HCT116 (cell line): ENCODE results near the gene NUP50. TPM values are rescaled to one million over a fixed set of nuclear protein-coding genes. Genes with fewer than 3 reads are reported as not detected.

ENCODE experiments used
- ATAC-seq: fragments of 200-7000 bp; cut with Tn5 transposase; 2 replicates; pipeline ENCODE4 v1.9.1; 2020; ENCODE audit warnings: mild to moderate bottlenecking, moderate library complexity
- BruUV-seq: library from RNA; stranded (reverse); fragments of 400-500 nt; replicated peaks from 2 replicates; lab custom pipeline; 2021; lab: Mats Ljungman, UMichigan
- CTCF ChIA-PET: fragments of 300-600 bp; sonication (Branson Sonifier 250); formaldehyde crosslinking; loops from one replicate; lab custom pipeline; 2021; ENCODE audit warnings: antibody characterized with exemption; lab: Charles Lee
- POLR2A ChIA-PET: fragments of 300-600, 350-600 bp; sonication (Branson Sonifier 250); formaldehyde crosslinking; loops from one replicate; lab custom pipeline; 2021; ENCODE audit warnings: antibody characterized with exemption; lab: Charles Lee
- RAD21 ChIA-PET, 2 experiments: fragments of 300-600 bp; sonication (Branson Sonifier 250); formaldehyde crosslinking; loops; one replicate each; lab custom pipeline; 2023; ENCODE audit warnings: low total read pairs in 2 of 2; ENCODE audit not compliant: uncharacterized antibody in 2 of 2, unreplicated experiment in 2 of 2, low non-redundant PET in 1 of 2; lab: Charles Lee
- DNase-seq: peaks from one replicate; pipeline ENCODE4 v3.0.0-alpha.2; 2010; ENCODE audit warnings: low read depth, low spot score
- H2AFZ ChIP-seq: fragments of 200-600 bp; shearing (Covaris generic), sonication (generic); 2 replicates; pipeline ENCODE4 v1.6.1; 2017; ENCODE audit warnings: low read depth, mixed run types, mixed read lengths, antibody characterized with exemption, low read length; ENCODE audit not compliant: poor library complexity, severe bottlenecking
- H3K27ac ChIP-seq: 2 replicates; pipeline ENCODE4 v1.5.1; 2012; ENCODE audit warnings: low read depth, low read length
- H3K27me3 ChIP-seq: fragments of 200-600 bp; sonication (generic); 2 replicates; pipeline ENCODE4 v1.6.1; 2016; ENCODE audit warnings: mixed run types, low read length, mixed read lengths; ENCODE audit not compliant: insufficient read depth
- H3K36me3 ChIP-seq, 2 experiments: fragments of 200-500 bp in 1 of 2; fragments of 200-600 bp in 1 of 2; sonication (Bioruptor generic) in 1 of 2; sonication (generic) in 1 of 2; 2 replicates each; pipeline versions ENCODE4 v1.5.1 to v1.6.1; 2014 to 2016; ENCODE audit warnings: low read length in 2 of 2, inconsistent platforms in 1 of 2, mixed read lengths in 1 of 2, mixed run types in 1 of 2; ENCODE audit not compliant: insufficient read depth in 2 of 2, control insufficient read depth in 1 of 2
- H3K4me1 ChIP-seq, 2 experiments: fragments of 200-600 bp in 1 of 2; sonication (generic) in 1 of 2; 2 replicates each; pipeline versions ENCODE4 v1.5.1 to v1.6.1; 2012 to 2017; ENCODE audit warnings: low read length in 2 of 2, inconsistent platforms in 1 of 2, mild to moderate bottlenecking in 1 of 2, mixed read lengths in 1 of 2, mixed run types in 1 of 2, moderate library complexity in 1 of 2; ENCODE audit not compliant: insufficient read depth in 2 of 2, control insufficient read depth in 1 of 2
- H3K4me2 ChIP-seq: fragments of 200-600 bp; sonication (generic); 2 replicates; pipeline ENCODE4 v1.6.1; 2017; ENCODE audit warnings: mixed run types, low read length, mixed read lengths
- H3K4me3 ChIP-seq, 2 experiments: fragments of 200-600 bp in 1 of 2; sonication (generic) in 1 of 2; replicated peaks in 1 of 2; 2 replicates each; pipeline ENCODE4 v1.5.1; 2011 to 2016; ENCODE audit warnings: low read length in 2 of 2, control low read depth in 1 of 2, low read depth in 1 of 2, mild to moderate bottlenecking in 1 of 2, mixed read lengths in 1 of 2, mixed run types in 1 of 2
- H3K79me2 ChIP-seq: fragments of 200-600 bp; sonication (generic); 2 replicates; pipeline ENCODE4 v1.6.1; 2017; ENCODE audit warnings: mild to moderate bottlenecking, mixed run types, low read length, moderate library complexity, mixed read lengths; ENCODE audit not compliant: insufficient read depth
- H3K9ac ChIP-seq: fragments of 200-600 bp; sonication (generic); 2 replicates; pipeline ENCODE4 v1.6.1; 2016; ENCODE audit warnings: low read length, mixed read lengths
- H3K9me2 ChIP-seq: fragments of 200-600 bp; sonication (generic), shearing (Covaris generic); 2 replicates; pipeline ENCODE4 v1.6.1; 2017; ENCODE audit warnings: mixed run types, mild to moderate bottlenecking, moderate library complexity; ENCODE audit not compliant: insufficient read depth
- H3K9me3 ChIP-seq, 2 experiments: fragments of 200-500 bp in 1 of 2; fragments of 200-600 bp in 1 of 2; sonication (Bioruptor generic) in 1 of 2; sonication (generic) in 1 of 2; 2 replicates each; pipeline ENCODE4 v1.6.1; 2014 to 2017; ENCODE audit warnings: low read length in 2 of 2, mixed read lengths in 2 of 2, inconsistent platforms in 1 of 2, low read depth in 1 of 2, mild to moderate bottlenecking in 1 of 2, mixed run types in 1 of 2, moderate library complexity in 1 of 2; ENCODE audit not compliant: control insufficient read depth in 1 of 2, insufficient read depth in 1 of 2
- H4K20me1 ChIP-seq: fragments of 200-600 bp; sonication (generic), shearing (Covaris generic); 2 replicates; pipeline ENCODE4 v1.6.1; 2017; ENCODE audit warnings: mixed run types, mild to moderate bottlenecking, moderate library complexity; ENCODE audit not compliant: insufficient read depth
- CBX3 ChIP-seq: IDR thresholded peaks from 2 replicates; pipeline ENCODE4 v1.6.1; 2012; ENCODE audit warnings: low read depth
- CEBPB ChIP-seq: IDR thresholded peaks from 2 replicates; pipeline ENCODE4 v1.6.1; 2012; ENCODE audit warnings: low read depth
- EGR1 ChIP-seq: IDR thresholded peaks from 2 replicates; pipeline ENCODE4 v1.6.1; 2012; ENCODE audit warnings: low read depth
- ELF1 ChIP-seq: IDR thresholded peaks from 2 replicates; pipeline ENCODE4 v1.6.1; 2012; ENCODE audit warnings: low read depth, borderline replicate concordance
- EZH2 ChIP-seq: fragments of 200-600 bp; sonication (generic); IDR thresholded peaks from 2 replicates; pipeline ENCODE4 v1.6.1; 2017; ENCODE audit warnings: antibody characterized with exemption, mixed run types
- FOSL1 ChIP-seq: IDR thresholded peaks from 2 replicates; pipeline ENCODE4 v1.6.1; 2012; ENCODE audit warnings: low read depth
- JUND ChIP-seq: IDR thresholded peaks from 2 replicates; pipeline ENCODE4 v1.6.1; 2012
- POLR2A ChIP-seq: IDR thresholded peaks from 2 replicates; pipeline ENCODE4 v1.7.0; 2011; ENCODE audit warnings: borderline replicate concordance; ENCODE audit not compliant: insufficient read depth, insufficient read length; ENCODE audit errors: extremely low read depth
- POLR2AphosphoS5 ChIP-seq: IDR thresholded peaks from 2 replicates; pipeline ENCODE4 v1.6.1; 2011; ENCODE audit warnings: mild to moderate bottlenecking, low read depth, low read length, moderate library complexity
- RAD21 ChIP-seq: IDR thresholded peaks from 2 replicates; pipeline ENCODE4 v1.6.1; 2012; ENCODE audit warnings: low read depth, mild to moderate bottlenecking
- SIN3A ChIP-seq: IDR thresholded peaks from 2 replicates; pipeline ENCODE4 v1.6.1; 2012; ENCODE audit warnings: low read depth
- SP1 ChIP-seq: IDR thresholded peaks from 2 replicates; pipeline ENCODE4 v1.6.1; 2012; ENCODE audit warnings: low read depth
- SRF ChIP-seq: IDR thresholded peaks from 2 replicates; pipeline ENCODE4 v1.6.1; 2012; ENCODE audit warnings: low read depth
- YY1 ChIP-seq: IDR thresholded peaks from 2 replicates; pipeline ENCODE4 v1.6.1; 2011; ENCODE audit warnings: low read length, low read depth, moderate library complexity, mild to moderate bottlenecking; ENCODE audit not compliant: insufficient replicate concordance; ENCODE audit errors: extremely low read depth
- ZBTB33 ChIP-seq: IDR thresholded peaks from 2 replicates; pipeline ENCODE4 v1.6.1; 2011; ENCODE audit warnings: mild to moderate bottlenecking, low read length, moderate library complexity; ENCODE audit not compliant: insufficient replicate concordance; ENCODE audit errors: extremely low read depth
- ZFX ChIP-seq: fragments of 450-650 bp; IDR thresholded peaks from 2 replicates; pipeline ENCODE4 v1.6.1; 2017
- intact Hi-C: fragments of 100-400 bp; cut with micrococcal nuclease; formaldehyde crosslinking; loops from 2 replicates; pipeline ENCODE4 v1.10.0; 2022
- total RNA-seq: library from RNA; stranded (reverse); gene quantifications from one replicate; pipeline ENCODE4 v1.2.1, GENCODE V29; 2021; ENCODE audit not compliant: unreplicated experiment
- TF ChIP-seq, protein P1 (sequence below): IDR thresholded peaks from 2 replicates; pipeline ENCODE4 v1.6.1; 2012; ENCODE audit warnings: low read depth
- TF ChIP-seq, protein P2 (sequence below): IDR thresholded peaks from 2 replicates; pipeline ENCODE4 v1.6.1; 2012

Gene NUP50
- total RNA-seq, 1 experiment from 2014 or later, result 102 TPM

- H3K36me3 ChIP-seq, result no peaks in the 10 kb centered on the region
- ChIA-PET RAD21 (no interaction called here), POLR2A (no interaction called here), CTCF (no interaction called here)
- intact Hi-C loops, result no loop called here
- H3K79me2 ChIP-seq, result 0 out of 2 replicates have a peak, but pooled peaks cover 8% of the 10 kb centered on the region
- no peak overlapping the region for H3K9ac ChIP-seq
- no peak overlapping the region for H3K27ac ChIP-seq
- DNase-seq, result no peak
- no peak for TF ChIP-seq POLR2AphosphoS5
- no peak for TF ChIP-seq ZFX
- no peak for TF ChIP-seq EGR1
- no peaks in the 10 kb centered on the region for H3K4me1 ChIP-seq
- no TSS peak for BruUV-seq
- no peaks in the 10 kb centered on the region for H4K20me1 ChIP-seq
- no peak overlapping the region for H2AFZ ChIP-seq
- no peaks in the 10 kb centered on the region for H3K9me3 ChIP-seq
- H3K27me3 ChIP-seq, result no peaks in the 10 kb centered on the region
- no peak overlapping the region for H3K4me2 ChIP-seq
- H3K4me3 ChIP-seq, result no peak overlapping the region
- ATAC-seq, result no peak
- no peaks in the 10 kb centered on the region for H3K9me2 ChIP-seq
Measured at GRCh38 chr22:45230026-45230721, 66.4 kb downstream of the NUP50 start.

DNA sequence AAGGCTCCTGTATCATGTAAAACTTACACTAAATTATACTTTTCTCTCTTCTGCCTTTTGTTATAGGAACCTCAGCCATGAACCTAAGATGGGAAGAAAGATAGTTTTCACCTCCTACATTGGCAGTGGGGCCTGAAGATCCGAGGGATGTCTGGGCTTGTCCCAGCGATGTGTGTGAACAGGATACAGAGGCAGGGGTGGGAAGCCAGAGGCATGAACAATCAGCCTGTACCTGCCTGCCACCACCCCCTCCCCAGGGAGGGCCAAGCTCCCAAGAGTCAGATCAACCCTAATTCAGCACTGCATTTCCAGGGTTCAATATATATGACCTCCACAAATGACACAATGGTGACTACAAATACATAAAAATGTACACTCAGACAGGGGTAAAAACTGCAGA is 67.6 kb downstream of the NUP50 start:
- no peak for ATAC-seq
- Histone ChIP-seq H4K20me1 (no peaks in the 10 kb centered on the region), H3K9me3 (no peaks in the 10 kb centered on the region), H3K4me1 (no peaks in the 10 kb centered on the region), H3K4me3 (no peak overlapping the region), H3K27me3 (no peaks in the 10 kb centered on the region), H3K9ac (no peak overlapping the region), H2AFZ (no peak overlapping the region), H3K4me2 (no peak overlapping the region), H3K36me3 (no peaks in the 10 kb centered on the region), H3K27ac (no peak overlapping the region), H3K9me2 (no peaks in the 10 kb centered on the region), H3K79me2 (peaks cover 13% of the 10 kb centered on the region; the same call in 1 of the 2 replicates)
- intact Hi-C loops, result no loop called here
- no peak for DNase-seq
- ChIA-PET CTCF (no interaction called here), POLR2A (no interaction called here), RAD21 (no interaction called here)
- no TSS peak for BruUV-seq
- no peak for TF ChIP-seq SRF
- TF ChIP-seq, protein P1, sequence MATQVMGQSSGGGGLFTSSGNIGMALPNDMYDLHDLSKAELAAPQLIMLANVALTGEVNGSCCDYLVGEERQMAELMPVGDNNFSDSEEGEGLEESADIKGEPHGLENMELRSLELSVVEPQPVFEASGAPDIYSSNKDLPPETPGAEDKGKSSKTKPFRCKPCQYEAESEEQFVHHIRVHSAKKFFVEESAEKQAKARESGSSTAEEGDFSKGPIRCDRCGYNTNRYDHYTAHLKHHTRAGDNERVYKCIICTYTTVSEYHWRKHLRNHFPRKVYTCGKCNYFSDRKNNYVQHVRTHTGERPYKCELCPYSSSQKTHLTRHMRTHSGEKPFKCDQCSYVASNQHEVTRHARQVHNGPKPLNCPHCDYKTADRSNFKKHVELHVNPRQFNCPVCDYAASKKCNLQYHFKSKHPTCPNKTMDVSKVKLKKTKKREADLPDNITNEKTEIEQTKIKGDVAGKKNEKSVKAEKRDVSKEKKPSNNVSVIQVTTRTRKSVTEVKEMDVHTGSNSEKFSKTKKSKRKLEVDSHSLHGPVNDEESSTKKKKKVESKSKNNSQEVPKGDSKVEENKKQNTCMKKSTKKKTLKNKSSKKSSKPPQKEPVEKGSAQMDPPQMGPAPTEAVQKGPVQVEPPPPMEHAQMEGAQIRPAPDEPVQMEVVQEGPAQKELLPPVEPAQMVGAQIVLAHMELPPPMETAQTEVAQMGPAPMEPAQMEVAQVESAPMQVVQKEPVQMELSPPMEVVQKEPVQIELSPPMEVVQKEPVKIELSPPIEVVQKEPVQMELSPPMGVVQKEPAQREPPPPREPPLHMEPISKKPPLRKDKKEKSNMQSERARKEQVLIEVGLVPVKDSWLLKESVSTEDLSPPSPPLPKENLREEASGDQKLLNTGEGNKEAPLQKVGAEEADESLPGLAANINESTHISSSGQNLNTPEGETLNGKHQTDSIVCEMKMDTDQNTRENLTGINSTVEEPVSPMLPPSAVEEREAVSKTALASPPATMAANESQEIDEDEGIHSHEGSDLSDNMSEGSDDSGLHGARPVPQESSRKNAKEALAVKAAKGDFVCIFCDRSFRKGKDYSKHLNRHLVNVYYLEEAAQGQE, result no peak
- TF ChIP-seq SIN3A, result no peak
- TF ChIP-seq JUND, result no peak
- TF ChIP-seq POLR2A, result no peak
- TF ChIP-seq CBX3, result no peak
- TF ChIP-seq SP1, result no peak
- no peak for TF ChIP-seq RAD21
- TF ChIP-seq ELF1, result no peak
- TF ChIP-seq, protein P2, sequence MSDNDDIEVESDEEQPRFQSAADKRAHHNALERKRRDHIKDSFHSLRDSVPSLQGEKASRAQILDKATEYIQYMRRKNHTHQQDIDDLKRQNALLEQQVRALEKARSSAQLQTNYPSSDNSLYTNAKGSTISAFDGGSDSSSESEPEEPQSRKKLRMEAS, result no peak
- TF ChIP-seq CEBPB, result no peak
- TF ChIP-seq ZFX, result no peak
- no peak for TF ChIP-seq EZH2
- no peak for TF ChIP-seq FOSL1
- no peak for TF ChIP-seq YY1
- TF ChIP-seq ZBTB33, result no peak
